ENCODE results near the gene SPCS1.
A peak's percentile ranks its signal among the peaks of the same experiment; 100 is the strongest.

Gene SPCS1

GRCh38 chr3:52688266-52688665, 17.6 kb upstream of the SPCS1 start:
- Histone ChIP-seq H4K20me1 (ENCODE audit: insufficient read depth, low read length) (peaks cover 25% of the 10 kb centered on the region; the same call in 1 of the 2 replicates), H3K27me3 (ENCODE audit: insufficient read depth, low read length, poor library complexity) (no peaks in the 10 kb centered on the region), H3K27ac (ENCODE audit: low read length) (no peak overlapping the region), H3K4me2 (ENCODE audit: insufficient read depth, low read length) (peak overlapping the region; percentile 73; the same call in 1 of the 2 replicates), H3K4me1 (ENCODE audit: insufficient read depth, low read length) (peaks cover 41% of the 10 kb centered on the region), H3K9me3 (ENCODE audit: insufficient read depth, low read length, severe bottlenecking) (no peaks in the 10 kb centered on the region), H3K36me3 (ENCODE audit: insufficient read depth, low read length) (peaks cover 73% of the 10 kb centered on the region), H3K4me3 (ENCODE audit: low read depth in 1 of 2, low read length in 2 of 2) (no peak overlapping the region), H2AFZ (ENCODE audit: low read depth, low read length) (no peak overlapping the region), H3K79me2 (ENCODE audit: insufficient read depth, low read length) (peaks cover 73% of the 10 kb centered on the region), H3K9ac (ENCODE audit: low read depth, low read length) (no peak overlapping the region; the same call in 1 of the 2 replicates)
- DNase-seq (no peak), ATAC-seq (ENCODE audit: insufficient read depth, low read depth) (no peak)
- TF ChIP-seq EZH2 (IDR thresholded peaks at IDR 0.05; ENCODE audit: borderline replicate concordance, low read depth, low read length, severe bottlenecking): no peak
- TF ChIP-seq CTCF (IDR thresholded peaks at IDR 0.05; ENCODE audit: borderline replicate concordance, extremely low read depth, low read length, poor library complexity, severe bottlenecking): no peak

DNA sequence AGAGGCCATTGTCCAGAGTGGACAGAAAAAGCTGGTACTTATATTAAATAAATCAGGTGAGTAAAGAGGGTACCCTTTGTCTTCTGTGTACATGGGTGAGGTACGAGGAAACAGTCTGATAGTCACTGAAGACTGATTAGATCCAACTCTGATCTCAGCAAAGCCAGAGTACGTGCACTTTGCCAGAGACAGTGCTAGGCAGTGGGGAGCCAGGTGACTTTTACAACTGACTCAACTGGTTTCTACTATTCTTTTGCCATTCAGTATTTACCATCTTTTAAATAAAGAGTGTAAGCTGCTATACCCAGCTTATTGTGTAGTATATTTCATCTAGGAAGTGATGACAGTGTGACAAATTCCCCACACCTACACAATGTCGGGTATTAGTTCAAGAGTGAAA, 16.8 kb upstream of the SPCS1 start:
- Histone ChIP-seq H3K27ac (ENCODE audit: low read length) (no peak overlapping the region), H3K79me2 (ENCODE audit: insufficient read depth, low read length) (peaks cover 64% of the 10 kb centered on the region), H3K27me3 (ENCODE audit: insufficient read depth, low read length, poor library complexity) (no peaks in the 10 kb centered on the region), H3K9me3 (ENCODE audit: insufficient read depth, low read length, severe bottlenecking) (no peaks in the 10 kb centered on the region), H3K4me2 (ENCODE audit: insufficient read depth, low read length) (peak overlapping the region; percentile 73; the same call in 1 of the 2 replicates), H3K4me1 (ENCODE audit: insufficient read depth, low read length) (peaks cover 32% of the 10 kb centered on the region), H4K20me1 (ENCODE audit: insufficient read depth, low read length) (peaks cover 28% of the 10 kb centered on the region; the same call in 1 of the 2 replicates), H3K9ac (ENCODE audit: low read depth, low read length) (no peak overlapping the region), H2AFZ (ENCODE audit: low read depth, low read length) (no peak overlapping the region), H3K4me3 (ENCODE audit: low read depth in 1 of 2, low read length in 2 of 2) (no peak overlapping the region), H3K36me3 (ENCODE audit: insufficient read depth, low read length) (peaks cover 75% of the 10 kb centered on the region)
- no peak for TF ChIP-seq EZH2 (IDR thresholded peaks at IDR 0.05; ENCODE audit: borderline replicate concordance, low read depth, low read length, severe bottlenecking)
- no peak for TF ChIP-seq CTCF (IDR thresholded peaks at IDR 0.05; ENCODE audit: borderline replicate concordance, extremely low read depth, low read length, poor library complexity, severe bottlenecking)
- ATAC-seq (ENCODE audit: insufficient read depth, low read depth): no peak
- DNase-seq: no peak

- peaks cover 36% of the 10 kb centered on the region; the same call in 1 of the 2 replicates for H4K20me1 ChIP-seq (ENCODE audit: insufficient read depth, low read length)
- no peak for TF ChIP-seq EZH2 (IDR thresholded peaks at IDR 0.05; ENCODE audit: borderline replicate concordance, low read depth, low read length, severe bottlenecking)
- TF ChIP-seq CTCF (IDR thresholded peaks at IDR 0.05; ENCODE audit: borderline replicate concordance, extremely low read depth, low read length, poor library complexity, severe bottlenecking): no peak
- H3K27me3 ChIP-seq (ENCODE audit: insufficient read depth, low read length, poor library complexity): no peaks in the 10 kb centered on the region
- ATAC-seq (ENCODE audit: insufficient read depth, low read depth): no peak
- DNase-seq: no peak
- H3K79me2 ChIP-seq (ENCODE audit: insufficient read depth, low read length): peaks cover 51% of the 10 kb centered on the region
- H3K4me3 ChIP-seq (ENCODE audit: low read depth in 1 of 2, low read length in 2 of 2): no peak overlapping the region
- peaks cover 25% of the 10 kb centered on the region for H3K4me1 ChIP-seq (ENCODE audit: insufficient read depth, low read length)
- H3K4me2 ChIP-seq (ENCODE audit: insufficient read depth, low read length): no peak overlapping the region
- H2AFZ ChIP-seq (ENCODE audit: low read depth, low read length): no peak overlapping the region
- H3K36me3 ChIP-seq (ENCODE audit: insufficient read depth, low read length): peaks cover 89% of the 10 kb centered on the region
- H3K27ac ChIP-seq (ENCODE audit: low read length): no peak overlapping the region
- no peaks in the 10 kb centered on the region for H3K9me3 ChIP-seq (ENCODE audit: insufficient read depth, low read length, severe bottlenecking)
- no peak overlapping the region for H3K9ac ChIP-seq (ENCODE audit: low read depth, low read length)
These were observed 15.3 kb upstream of the SPCS1 start for GRCh38 chr3:52690560-52690959.

Data from DND-41 (cell line).